CD4-positive, alpha-beta T cell treated with Interleukin-15 for 4 hours (primary cell): ENCODE data around the gene POLDIP2.

Experiments
- DNase-seq: peaks from one replicate; pipeline ENCODE4 v3.0.0-alpha.2; 2020; ENCODE audit warnings: low spot score

POLDIP2 gene

GRCh38 chr17:28357061-28357900 lies at the start of gene POLDIP2:
Gene POLDIP2 (minus strand): TSS chr17:28357527. CDS start chr17:28357448, 79 bp downstream.
- peak; percentile 96 for DNase-seq

- DNase-seq, result no peak
These were observed 49.1 kb upstream of the POLDIP2 start for GRCh38 chr17:28406473-28406814.

- DNase-seq, result no peak
These were observed 48.5 kb upstream of the POLDIP2 start, which contains the start of gene SLC46A1 for GRCh38 chr17:28405632-28406472. Gene SLC46A1 (minus strand): TSS chr17:28406212. CDS start chr17:28406114, 98 bp downstream.

- no peak for DNase-seq
These were observed 47.7 kb upstream of the POLDIP2 start for GRCh38 chr17:28404812-28405570.

- no peak for DNase-seq
These were observed 47.1 kb upstream of the POLDIP2 start for GRCh38 chr17:28404461-28404811.

GRCh38 chr17:28404007-28404406 lies 46.7 kb upstream of the POLDIP2 start:
- no peak for DNase-seq

GRCh38 chr17:28402844-28403243 lies 45.5 kb upstream of the POLDIP2 start:
- no peak for DNase-seq

GRCh38 chr17:28402224-28402630 lies 44.9 kb upstream of the POLDIP2 start:
- DNase-seq, result no peak

- no peak for DNase-seq
These were observed 42.5 kb upstream of the POLDIP2 start for GRCh38 chr17:28399808-28400207.

- DNase-seq, result no peak
These were observed 41.1 kb upstream of the POLDIP2 start for GRCh38 chr17:28398280-28398981.

- DNase-seq, result no peak
These were observed 40.5 kb upstream of the POLDIP2 start for GRCh38 chr17:28397687-28398279.

GRCh38 chr17:28397275-28397674 lies 39.9 kb upstream of the POLDIP2 start:
- no peak for DNase-seq

- no peak for DNase-seq
These were observed 39.4 kb upstream of the POLDIP2 start for GRCh38 chr17:28396635-28397239.

- DNase-seq, result no peak
These were observed 38.6 kb upstream of the POLDIP2 start for GRCh38 chr17:28395968-28396367.

GRCh38 chr17:28395426-28395825 lies 38.1 kb upstream of the POLDIP2 start:
- DNase-seq, result no peak

- DNase-seq, result no peak
These were observed 37.2 kb upstream of the POLDIP2 start for GRCh38 chr17:28394337-28395116.

GRCh38 chr17:28392491-28392890 lies 35.2 kb upstream of the POLDIP2 start:
- DNase-seq, result no peak

- no peak for DNase-seq
These were observed 34.1 kb upstream of the POLDIP2 start for GRCh38 chr17:28391401-28391800.

- DNase-seq, result no peak
These were observed 33.7 kb upstream of the POLDIP2 start for GRCh38 chr17:28390984-28391383.

- DNase-seq, result no peak
These were observed 33.2 kb upstream of the POLDIP2 start for GRCh38 chr17:28390563-28390962.
